Psoas muscle (tissue), 8 donors: ENCODE data around the gene STYXL1. TPM values are rescaled to one million over a fixed set of nuclear protein-coding genes. Genes with fewer than 3 reads are reported as not detected.

ENCODE experiments used
- ATAC-seq, 4 donors: fragments of 200-7000 bp; cut with Tn5 transposase; one replicate each; pipeline ENCODE4 v1.9.1; 2020; ENCODE audit warnings: moderate library complexity in 3 of 4, mild to moderate bottlenecking in 2 of 4
- DNase-seq, 2 donors: peaks; one replicate each; pipeline ENCODE4 v3.0.0-alpha.2; 2020
- H3K27ac ChIP-seq: fragments of 200-600 bp; one replicate; pipeline ENCODE4 v1.8.0; 2022
- H3K27me3 ChIP-seq, 3 donors: fragments of 200-600 bp in 1 of 3; one replicate each; pipeline versions ENCODE4 v1.6.1 to v1.8.0; 2013 to 2022; ENCODE audit warnings: low read length in 2 of 3, mild to moderate bottlenecking in 2 of 3, moderate library complexity in 1 of 3; ENCODE audit not compliant: insufficient read depth in 3 of 3
- H3K36me3 ChIP-seq, 2 donors: fragments of 200-600 bp in 1 of 2; one replicate each; pipeline versions ENCODE4 v1.6.1 to v1.8.0; 2013 to 2022; ENCODE audit warnings: low read depth in 1 of 2, mild to moderate bottlenecking in 1 of 2, moderate library complexity in 1 of 2; ENCODE audit not compliant: insufficient read depth in 1 of 2
- H3K4me1 ChIP-seq: fragments of 200-600 bp; one replicate; pipeline ENCODE4 v1.8.0; 2022
- H3K4me3 ChIP-seq: fragments of 200-600 bp; one replicate; pipeline ENCODE4 v1.8.0; 2022; ENCODE audit warnings: mild to moderate bottlenecking
- H3K9me3 ChIP-seq: fragments of 200-600 bp; one replicate; pipeline ENCODE4 v1.8.0; 2022
- WGBS, 3 donors: extraction: QIAGEN DNeasy Blood & Tissue Kit; methylation state at CpG; one replicate each; pipeline versions ENCODE4 v1.1.6 to v1.1.7; 2013; 5-methylcytosine and 5-hydroxymethylcytosine counted together
- intact Hi-C, 2 donors: fragments of 100-400 bp; cut with DNase I; formaldehyde crosslinking; loops; one replicate each; pipeline versions ENCODE4 v1.11.0 to v1.14.2; 2022
- polyA plus RNA-seq, 3 donors: library from polyadenylated mRNA; stranded (reverse); fragments of 200-250 nt; gene quantifications; one replicate each; pipeline ENCODE4 v1.2.3, GENCODE V29; 2013
- total RNA-seq, 4 donors: library from RNA; stranded (reverse); fragmentation: NEBNext Ultra II Directional in 2 of 4; extraction: Animal tissue kit (Norgen Biotek cat#: 25700) in 2 of 4; gene quantifications; one replicate each; pipeline versions ENCODE4 v1.2.1 to v1.2.4, GENCODE V29; 2021 to 2023
- TF ChIP-seq, protein P1 (sequence below): fragments of 200-600 bp; IDR thresholded peaks from one replicate; pipeline ENCODE4 v1.8.0; 2022; ENCODE audit warnings: antibody characterized with exemption
- donor health status: healthy with polysubstance abuse.
- donor health status: DM: no; HTN: no; CAD: no; lungs with moderate emphysema.
- donor health status: Bipolar disorder and iron deficiency.
- donor health status: healthy.
- donor health status: DM: yes; HTN: yes; CAD: no.
- donor health status: DM: no; HTN: no; CAD: no.
- donor health status: DM: no; HTN: no; CAD: no.
- donor health status: DM: yes; HTN: yes; CAD: no.

STYXL1 gene
- total and polyA plus RNA-seq, 7 donors: 6.6 to 67.5 (median 15.4) TPM

DNA sequence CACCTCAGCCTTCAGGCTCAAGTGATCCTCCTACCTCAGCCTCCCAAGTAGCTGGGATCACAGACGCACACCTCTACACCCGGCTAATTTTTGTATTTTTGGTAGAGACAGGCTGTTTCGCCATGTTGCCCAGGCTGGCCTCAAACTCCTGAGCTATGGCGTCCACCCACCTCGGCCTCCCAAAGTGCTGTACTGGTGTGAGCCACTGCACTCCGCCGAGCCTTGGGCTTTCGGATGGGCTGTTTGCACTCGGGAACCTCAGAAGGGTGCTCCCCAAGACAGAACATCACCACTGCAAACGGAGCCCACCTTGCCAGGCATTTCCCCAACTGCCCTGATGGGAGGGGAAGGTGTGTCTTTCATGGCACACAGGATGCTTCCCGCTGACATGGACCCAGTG is 80.7 kb downstream of the STYXL1 start:
- Histone ChIP-seq H3K4me3 (peak overlapping the region; percentile 66), H3K4me1 (peaks cover 88% of the 10 kb centered on the region), H3K27me3 (no peaks in the 10 kb centered on the region), H3K27ac (peak overlapping the region; percentile 98), H3K36me3 (no peaks in the 10 kb centered on the region), H3K9me3 (no peaks in the 10 kb centered on the region)
- WGBS, 3 donors: 76 to 86% (median 80%) methylated on average over 11 of the region's 11 CpGs
- DNase-seq (peak in 1 of 2 donors; percentile 49), ATAC-seq (no peak)
- intact Hi-C loops: no loop called here
- TF ChIP-seq, protein P1, sequence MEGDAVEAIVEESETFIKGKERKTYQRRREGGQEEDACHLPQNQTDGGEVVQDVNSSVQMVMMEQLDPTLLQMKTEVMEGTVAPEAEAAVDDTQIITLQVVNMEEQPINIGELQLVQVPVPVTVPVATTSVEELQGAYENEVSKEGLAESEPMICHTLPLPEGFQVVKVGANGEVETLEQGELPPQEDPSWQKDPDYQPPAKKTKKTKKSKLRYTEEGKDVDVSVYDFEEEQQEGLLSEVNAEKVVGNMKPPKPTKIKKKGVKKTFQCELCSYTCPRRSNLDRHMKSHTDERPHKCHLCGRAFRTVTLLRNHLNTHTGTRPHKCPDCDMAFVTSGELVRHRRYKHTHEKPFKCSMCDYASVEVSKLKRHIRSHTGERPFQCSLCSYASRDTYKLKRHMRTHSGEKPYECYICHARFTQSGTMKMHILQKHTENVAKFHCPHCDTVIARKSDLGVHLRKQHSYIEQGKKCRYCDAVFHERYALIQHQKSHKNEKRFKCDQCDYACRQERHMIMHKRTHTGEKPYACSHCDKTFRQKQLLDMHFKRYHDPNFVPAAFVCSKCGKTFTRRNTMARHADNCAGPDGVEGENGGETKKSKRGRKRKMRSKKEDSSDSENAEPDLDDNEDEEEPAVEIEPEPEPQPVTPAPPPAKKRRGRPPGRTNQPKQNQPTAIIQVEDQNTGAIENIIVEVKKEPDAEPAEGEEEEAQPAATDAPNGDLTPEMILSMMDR: no peak

DNA sequence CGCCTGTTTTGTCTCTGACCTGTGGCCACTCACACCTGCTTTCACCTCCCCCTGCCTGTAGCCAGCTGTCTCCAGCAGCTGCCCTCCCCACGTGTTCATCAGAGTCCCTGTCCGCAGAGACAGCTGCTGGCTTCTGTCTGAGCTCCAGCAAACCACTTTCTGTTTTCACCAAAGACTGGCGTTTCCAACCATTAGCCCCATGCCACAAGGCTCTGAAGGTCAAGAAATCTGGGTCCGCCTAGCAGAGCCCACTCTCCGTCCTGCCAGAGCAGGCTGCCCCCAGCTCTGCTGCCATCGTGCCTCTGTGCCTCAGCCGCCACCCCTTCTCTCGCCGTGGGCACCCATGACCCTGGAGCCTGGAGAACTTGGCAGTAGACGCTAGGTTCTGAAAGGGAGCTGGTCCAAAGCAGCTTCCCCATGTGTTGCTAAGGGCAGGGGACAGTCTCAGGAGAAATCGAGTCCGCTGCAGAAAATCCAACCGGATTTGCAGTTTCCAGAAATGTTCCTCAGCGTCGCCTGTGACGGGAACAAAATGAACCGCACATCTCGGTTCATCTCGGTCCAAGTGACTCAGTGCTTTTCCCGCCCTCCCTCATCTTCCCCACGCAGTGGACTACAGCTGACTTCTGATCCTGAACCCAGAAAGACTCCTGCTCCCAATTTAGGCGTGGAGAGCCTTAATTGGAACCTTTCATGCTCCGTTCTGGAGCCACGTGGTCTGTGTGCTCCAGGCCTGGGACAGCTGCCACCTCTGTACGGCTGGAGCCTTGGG is 81.4 kb downstream of the STYXL1 start:
- TF ChIP-seq, protein P1: no peak
- Histone ChIP-seq H3K27ac (peak overlapping the region; percentile 98), H3K27me3 (no peaks in the 10 kb centered on the region), H3K4me1 (peaks cover 84% of the 10 kb centered on the region), H3K9me3 (no peaks in the 10 kb centered on the region), H3K4me3 (peak overlapping the region; percentile 66), H3K36me3 (no peaks in the 10 kb centered on the region)
- intact Hi-C loops: no loop called here
- 18 to 31% (median 19%) methylated on average over 26 of the region's 26 CpGs for WGBS, 3 donors
- ATAC-seq: peak; percentile 61 to 87 (median 68)
- DNase-seq: peak; percentile 75 to 86

DNA sequence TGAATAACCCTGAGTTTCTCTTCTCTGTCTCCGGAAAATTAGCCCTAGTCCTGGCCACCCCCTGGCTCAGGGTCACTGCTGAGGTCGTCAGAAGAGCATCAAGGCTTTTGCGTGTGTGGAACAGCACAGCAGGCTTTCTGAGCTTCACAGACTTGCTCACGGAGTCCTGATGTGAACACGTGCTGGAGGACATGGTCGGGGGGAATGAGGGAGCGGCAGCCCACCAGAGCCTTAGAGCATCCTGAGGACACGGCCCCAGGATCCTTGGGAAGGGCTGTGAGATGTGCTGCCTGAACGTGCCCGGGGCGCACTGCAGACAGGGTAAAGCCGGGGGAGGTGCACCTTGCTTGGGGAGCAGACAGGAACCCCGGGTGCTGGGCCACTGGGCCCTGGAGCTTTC is 82.2 kb downstream of the STYXL1 start:
- no peaks in the 10 kb centered on the region for H3K9me3 ChIP-seq
- peak overlapping the region; percentile 98 for H3K27ac ChIP-seq
- ATAC-seq (no peak), DNase-seq (no peak)
- peak overlapping the region; percentile 66 for H3K4me3 ChIP-seq
- H3K27me3 ChIP-seq: no peaks in the 10 kb centered on the region
- WGBS, 3 donors: 51 to 67% (median 51%) methylated on average over 13 of the region's 13 CpGs
- no peaks in the 10 kb centered on the region for H3K36me3 ChIP-seq
- TF ChIP-seq, protein P1: no peak
- peaks cover 77% of the 10 kb centered on the region for H3K4me1 ChIP-seq
- intact Hi-C loops: no loop called here

DNA sequence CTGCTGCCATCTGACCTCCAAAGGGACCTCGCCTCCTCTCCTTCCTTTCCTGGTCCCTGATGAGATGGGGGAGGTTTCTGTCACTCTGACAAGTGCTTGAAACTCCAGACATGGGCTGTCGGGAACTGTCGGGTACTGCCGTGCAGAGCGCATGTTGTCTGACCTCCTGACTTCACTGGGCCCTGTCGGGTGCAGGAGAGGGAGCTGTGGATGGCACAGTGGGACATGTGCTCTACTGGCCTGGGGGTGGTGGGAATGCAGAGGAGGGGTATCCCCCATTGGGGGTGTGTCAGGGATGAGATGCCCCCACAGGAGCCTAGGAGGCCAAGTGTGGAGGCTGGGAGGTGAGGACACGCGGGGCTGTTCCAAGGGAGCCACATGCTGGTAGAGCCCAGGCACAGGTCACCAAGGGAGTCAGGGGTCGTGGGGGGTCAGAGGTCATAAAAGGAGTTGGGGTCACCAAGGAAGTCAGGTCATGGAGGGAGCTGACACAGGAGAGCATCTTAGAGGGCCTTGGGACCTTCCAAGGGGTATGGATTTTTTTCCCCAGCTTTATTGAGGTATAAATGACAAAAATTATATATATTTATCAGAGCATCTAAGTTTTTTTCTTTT is 84.3 kb downstream of the STYXL1 start:
- no peak overlapping the region for H3K4me3 ChIP-seq
- TF ChIP-seq, protein P1: no peak
- H3K4me1 ChIP-seq: peaks cover 59% of the 10 kb centered on the region
- ATAC-seq (peak in 1 of 4 donors; percentile 3), DNase-seq (no peak)
- H3K36me3 ChIP-seq: peaks cover 0 to 16% of the 10 kb centered on the region in 2 donors
- H3K27me3 ChIP-seq: no peaks in the 10 kb centered on the region
- intact Hi-C loops: loop anchor here (5.0 kb wide), 1 partner anchor 46 kb away; the partner anchor contains the start of gene POR (in 2 of the 2)
- H3K9me3 ChIP-seq: no peaks in the 10 kb centered on the region
- peak overlapping the region; percentile 70 for H3K27ac ChIP-seq
- WGBS, 3 donors: 65 to 68% (median 67%) methylated on average over 9 of the region's 9 CpGs
